Fibroblast of lung (primary cell): Measurements from ENCODE around the gene CTBP1. TPM values are rescaled to one million over a fixed set of nuclear protein-coding genes. Genes with fewer than 3 reads are reported as not detected.
A peak's percentile ranks its signal among the peaks of the same experiment; 100 is the strongest.

Experiments used
- DNase-seq, 2 donors: peaks; one replicate each; pipeline versions ENCODE4 v3.0.0 to v3.0.0-alpha.2; 2010; ENCODE audit warnings: low read depth in 2 of 2
- H2AFZ ChIP-seq: 2 replicates; pipeline ENCODE4 v1.5.1; 2012; ENCODE audit warnings: low read length, control low read depth, inconsistent platforms
- H3K27ac ChIP-seq: 2 replicates; pipeline ENCODE4 v1.5.1; 2011; ENCODE audit warnings: low read length, control low read depth; ENCODE audit not compliant: insufficient read depth
- H3K27me3 ChIP-seq: 2 replicates; pipeline ENCODE4 v1.5.1; 2011; ENCODE audit warnings: mild to moderate bottlenecking, low read length; ENCODE audit not compliant: control insufficient read depth, insufficient read depth
- H3K36me3 ChIP-seq: 2 replicates; pipeline ENCODE4 v1.5.1; 2011; ENCODE audit warnings: low read length; ENCODE audit not compliant: control insufficient read depth, insufficient read depth
- H3K4me1 ChIP-seq: 2 replicates; pipeline ENCODE4 v1.5.1; 2011; ENCODE audit warnings: low read length; ENCODE audit not compliant: control insufficient read depth, insufficient read depth; ENCODE audit errors: extremely low read depth
- H3K4me2 ChIP-seq: 2 replicates; pipeline ENCODE4 v1.5.1; 2011; ENCODE audit warnings: low read length, control low read depth; ENCODE audit not compliant: insufficient read depth; ENCODE audit errors: extremely low read depth
- H3K4me3 ChIP-seq, 4 experiments: fragments of 200-600 bp in 1 of 4; sonication (generic) in 1 of 4; replicated peaks in 1 of 4; 2 replicates each; pipeline ENCODE4 v1.5.1; 2011 to 2016; ENCODE audit warnings: low read length in 4 of 4, low read depth in 3 of 4, mild to moderate bottlenecking in 3 of 4, control low read depth in 2 of 4, inconsistent platforms in 1 of 4, mixed read lengths in 1 of 4; ENCODE audit not compliant: insufficient read depth in 1 of 4; ENCODE audit errors: control extremely low read depth in 1 of 4
- H3K79me2 ChIP-seq: 2 replicates; pipeline ENCODE4 v1.5.1; 2012; ENCODE audit warnings: mild to moderate bottlenecking, low read length, inconsistent platforms; ENCODE audit not compliant: control insufficient read depth, insufficient read depth
- H3K9ac ChIP-seq: 2 replicates; pipeline ENCODE4 v1.5.1; 2011; ENCODE audit warnings: mild to moderate bottlenecking, low read length, control low read depth; ENCODE audit not compliant: insufficient read depth
- H3K9me3 ChIP-seq: 2 replicates; pipeline ENCODE4 v1.5.1; 2012; ENCODE audit warnings: low read depth, low read length; ENCODE audit not compliant: control insufficient read depth, insufficient read depth
- H4K20me1 ChIP-seq: 2 replicates; pipeline ENCODE4 v1.5.1; 2011; ENCODE audit warnings: low read length; ENCODE audit not compliant: control insufficient read depth, insufficient read depth; ENCODE audit errors: extremely low read depth
- CTCF ChIP-seq, 2 donors: IDR thresholded peaks in 1 of 2; conservative IDR thresholded peaks in 1 of 2; 1 replicate in 1 of 2; 2 replicates in 1 of 2; pipeline ENCODE4 v1.5.1; 2011 to 2012; ENCODE audit warnings: low read length in 2 of 2, control low read depth in 1 of 2, inconsistent platforms in 1 of 2, low read depth in 1 of 2, mild to moderate bottlenecking in 1 of 2
- EZH2 ChIP-seq: IDR thresholded peaks from 2 replicates; pipeline ENCODE4 v1.5.1; 2012; ENCODE audit warnings: low read length, control low read depth, mild to moderate bottlenecking; ENCODE audit errors: missing control alignments
- polyA plus RNA-seq, 2 donors: library from polyadenylated mRNA; depleted of rRNA in 1 of 2; stranded (reverse) in 1 of 2; unstranded in 1 of 2; fragments of >200 nt; gene quantifications; 2 replicates each; pipeline ENCODE4 v1.2.1, GENCODE V29; 2011 to 2012; ENCODE audit warnings: missing spikeins in 1 of 2
- total RNA-seq: library from RNA; depleted of rRNA; stranded (reverse); fragments of >200 nt; gene quantifications from 2 replicates; pipeline ENCODE4 v1.2.1, GENCODE V29; 2014

CTBP1 gene
- total and polyA plus RNA-seq, 2 donors (not counting 1 experiment from before 2014, with no cell fraction given): 78.2 to 249 TPM

- TF ChIP-seq EZH2: no peak
- TF ChIP-seq CTCF (conservative IDR thresholded peaks at IDR 0.05 in 1 of 2, IDR thresholded peaks at IDR 0.05 in 1 of 2; ENCODE audit: low read depth in 1 of 2, low read length in 2 of 2): no peak
- no peak overlapping the region for H3K27ac ChIP-seq
- H2AFZ ChIP-seq: no peak overlapping the region
Measured at GRCh38 chr4:1178300-1179088, 70.4 kb downstream of the CTBP1 start.

GRCh38 chr4:1177274-1178141, 71.4 kb downstream of the CTBP1 start:
- Histone ChIP-seq H4K20me1 (no peaks in the 10 kb centered on the region), H3K79me2 (no peaks in the 10 kb centered on the region), H3K27me3 (no peaks in the 10 kb centered on the region), H3K9ac (no peak overlapping the region), H3K4me3 (no peak overlapping the region), H2AFZ (no peak overlapping the region), H3K4me1 (peaks cover 6% of the 10 kb centered on the region), H3K4me2 (no peak overlapping the region), H3K9me3 (no peaks in the 10 kb centered on the region), H3K27ac (no peak overlapping the region), H3K36me3 (no peaks in the 10 kb centered on the region)
- TF ChIP-seq EZH2 (no peak), CTCF (conservative IDR thresholded peaks at IDR 0.05 in 1 of 2, IDR thresholded peaks at IDR 0.05 in 1 of 2; ENCODE audit: low read depth in 1 of 2, low read length in 2 of 2) (no peak)
- peak in 1 of 2 donors; percentile 73 for DNase-seq

More at GRCh38 chr4:1178300-1179088, 70.4 kb downstream of the CTBP1 start:
- H3K4me1 ChIP-seq: peaks cover 4% of the 10 kb centered on the region
- H3K9me3 ChIP-seq: no peaks in the 10 kb centered on the region
- no peak overlapping the region for H3K4me3 ChIP-seq
- H3K4me2 ChIP-seq: no peak overlapping the region
- H3K36me3 ChIP-seq: no peaks in the 10 kb centered on the region
- H3K27me3 ChIP-seq: no peaks in the 10 kb centered on the region
- no peaks in the 10 kb centered on the region for H3K79me2 ChIP-seq
- no peak for DNase-seq
- no peak overlapping the region for H3K9ac ChIP-seq
- H4K20me1 ChIP-seq: no peaks in the 10 kb centered on the region
